CD4-positive, alpha-beta T cell treated with Interleukin-4 for 4 hours (primary cell): ENCODE results near the gene PSMB4.

Experiments used
- DNase-seq: peaks from one replicate; pipeline ENCODE4 v3.0.0-alpha.2; 2020

Gene PSMB4

GRCh38 chr1:151444783-151445177 lies 45.4 kb downstream of the PSMB4 start:
- DNase-seq = no peak

DNA sequence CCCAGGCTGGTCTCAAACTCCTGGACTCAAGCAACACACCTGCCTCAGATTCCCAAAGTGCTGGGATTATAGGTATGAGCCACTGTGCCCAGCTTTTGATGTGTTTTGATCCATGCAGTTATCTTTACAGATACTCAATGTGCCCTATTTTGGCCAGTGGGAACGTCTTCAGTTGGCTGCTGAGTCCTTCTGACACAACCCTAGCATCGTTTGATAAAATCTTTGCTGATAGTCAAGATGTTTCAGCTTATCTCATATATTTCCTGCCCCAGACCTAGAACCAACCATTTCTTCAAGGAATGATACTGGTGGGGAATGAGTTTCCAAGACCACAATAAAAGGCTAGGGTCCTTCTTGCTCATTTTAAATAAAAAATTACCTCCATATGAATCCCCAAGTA lies 48.3 kb downstream of the PSMB4 start:
- DNase-seq = no peak
